Left hindlimb (tissue), 1 donor: ENCODE results near the gene MAMLD1.

Experiments
- DNase-seq: peaks from one replicate; pipeline ENCODE4 v3.0.0-alpha.2; 2018

MAMLD1 gene

DNA sequence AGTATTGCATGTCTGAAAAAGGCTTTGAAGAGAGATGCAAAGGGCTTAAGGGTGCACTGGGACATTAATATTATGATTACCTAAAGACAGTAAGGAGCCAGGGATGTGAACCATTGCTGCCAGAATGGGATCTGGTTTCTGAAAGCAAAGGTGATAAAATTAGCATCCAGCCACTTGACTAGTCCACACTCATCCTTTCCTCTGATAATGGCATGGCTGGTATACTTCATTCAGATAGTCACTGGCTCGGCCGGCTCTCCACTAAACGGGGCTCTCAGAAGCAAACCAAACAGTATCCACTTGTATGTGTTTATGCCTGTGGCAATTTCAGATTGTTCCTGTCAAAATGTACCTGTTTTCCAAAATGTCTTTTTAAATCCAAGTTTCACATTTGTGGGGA lies 46.4 kb downstream of the MAMLD1 start:
- DNase-seq = no peak

DNA sequence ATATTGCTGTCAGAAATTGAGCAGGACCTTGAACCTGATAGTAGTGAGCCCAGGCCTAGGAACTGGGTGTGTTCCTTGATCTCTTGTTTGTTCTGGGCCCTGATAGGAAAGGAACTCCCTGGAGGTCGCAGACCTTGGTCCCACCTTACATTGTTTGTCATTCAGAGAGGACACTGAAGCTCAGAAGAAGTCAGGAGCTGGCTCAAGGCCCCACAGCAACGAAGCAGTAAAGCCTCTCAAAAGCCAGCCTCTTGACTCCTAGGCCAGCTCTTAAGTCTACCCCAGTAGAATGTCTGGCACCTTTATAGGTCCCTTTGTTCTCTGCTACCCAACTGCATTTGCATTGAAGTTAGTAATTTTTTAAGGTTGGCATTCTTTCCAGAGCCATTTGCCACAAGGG lies 46.8 kb downstream of the MAMLD1 start:
- no peak for DNase-seq

DNA sequence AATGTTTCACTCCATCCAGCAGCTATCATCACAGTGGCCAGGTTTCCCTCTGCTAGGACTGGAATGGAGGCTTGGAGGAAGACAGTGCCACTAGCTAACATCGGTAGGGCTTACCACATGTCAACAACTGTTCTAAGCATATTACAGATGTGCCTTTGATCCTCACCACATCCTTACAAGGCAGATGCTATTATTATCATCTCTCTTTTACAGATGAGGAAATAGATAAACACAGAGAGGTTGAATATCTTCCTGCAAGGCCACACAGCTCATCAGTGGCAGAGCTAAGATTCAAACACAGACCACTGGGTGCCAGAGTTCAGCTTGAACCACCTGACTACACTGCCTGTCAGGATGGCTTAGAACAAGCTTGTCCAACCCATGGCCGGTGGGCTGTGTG lies 47.4 kb downstream of the MAMLD1 start:
- no peak for DNase-seq

DNA sequence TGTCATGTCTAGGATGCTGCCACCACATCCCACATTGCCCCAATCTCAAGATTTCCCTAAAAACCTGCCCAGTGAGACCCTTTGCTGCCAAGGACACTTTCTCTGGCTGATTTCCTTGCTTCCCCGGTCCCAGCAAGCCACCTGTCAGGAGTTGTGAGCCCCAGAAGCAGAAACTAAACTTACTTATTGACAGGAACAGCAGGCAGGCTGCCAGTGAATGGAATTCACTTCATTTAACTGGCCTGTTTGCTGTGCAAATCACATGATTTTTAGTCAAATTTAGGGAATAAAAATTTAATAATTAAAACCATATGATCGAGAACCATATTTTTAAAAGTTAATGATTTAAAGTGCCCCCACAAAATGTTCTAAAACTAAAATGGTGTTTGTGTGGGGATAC lies 48.5 kb downstream of the MAMLD1 start:
- no peak for DNase-seq

DNA sequence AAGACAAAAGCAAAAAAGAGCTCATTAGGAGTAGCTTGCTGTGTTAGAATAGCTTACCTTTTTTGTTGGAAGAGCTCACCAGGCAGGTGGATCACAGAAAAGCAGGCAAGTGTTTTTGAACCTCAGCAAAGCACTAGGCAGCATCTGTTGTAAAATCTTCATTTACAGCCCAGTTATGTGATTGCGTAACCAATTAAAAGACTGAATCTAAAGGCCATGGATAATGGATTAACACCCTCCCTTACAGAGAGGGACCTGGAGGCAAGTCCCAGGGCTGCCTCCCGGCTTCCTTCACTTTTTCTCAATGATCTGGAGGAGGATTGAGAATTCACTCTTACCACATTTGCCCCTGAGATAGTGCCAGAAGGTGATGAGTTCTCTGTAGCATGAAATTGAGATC lies 51.1 kb downstream of the MAMLD1 start:
- no peak for DNase-seq

DNA sequence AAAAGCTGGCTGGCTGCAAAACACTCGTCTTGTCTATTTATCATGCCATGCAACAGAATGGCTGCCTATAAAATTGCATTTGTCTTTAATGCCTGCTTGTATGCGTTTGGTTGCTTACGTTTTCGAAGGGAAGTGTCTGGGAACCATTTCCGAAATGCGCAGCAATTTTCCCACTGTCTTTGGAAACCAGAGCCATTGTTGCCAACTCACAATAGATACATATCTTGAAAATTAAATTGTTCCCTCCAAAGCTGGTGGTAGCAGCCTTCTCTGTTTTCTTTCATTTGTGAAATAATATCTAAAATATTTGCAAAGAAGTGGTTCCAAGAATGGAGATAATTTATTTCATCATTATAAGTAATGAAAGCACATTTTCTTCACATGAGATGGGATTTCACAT lies 53.4 kb downstream of the MAMLD1 start:
- DNase-seq = no peak

DNA sequence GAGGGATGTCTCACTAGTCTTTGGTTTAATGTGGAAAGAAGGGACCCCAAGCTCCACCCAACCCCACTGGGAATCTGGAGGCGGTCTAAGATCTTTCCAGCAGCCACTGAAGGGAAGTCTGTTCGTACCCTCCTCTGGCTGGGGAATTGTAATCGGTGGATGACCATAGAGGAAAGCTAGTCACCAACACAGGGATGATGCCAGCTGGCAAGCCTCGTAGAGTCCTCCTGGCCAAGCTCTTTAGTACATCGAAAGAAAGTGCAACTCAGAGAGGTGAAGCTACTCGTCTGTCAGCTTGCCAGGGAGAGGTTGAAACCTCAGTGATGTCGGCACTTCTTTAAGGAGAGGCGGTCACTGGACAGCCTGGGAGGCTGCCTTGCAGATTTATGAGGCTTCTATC lies 58.7 kb downstream of the MAMLD1 start:
- no peak for DNase-seq

DNA sequence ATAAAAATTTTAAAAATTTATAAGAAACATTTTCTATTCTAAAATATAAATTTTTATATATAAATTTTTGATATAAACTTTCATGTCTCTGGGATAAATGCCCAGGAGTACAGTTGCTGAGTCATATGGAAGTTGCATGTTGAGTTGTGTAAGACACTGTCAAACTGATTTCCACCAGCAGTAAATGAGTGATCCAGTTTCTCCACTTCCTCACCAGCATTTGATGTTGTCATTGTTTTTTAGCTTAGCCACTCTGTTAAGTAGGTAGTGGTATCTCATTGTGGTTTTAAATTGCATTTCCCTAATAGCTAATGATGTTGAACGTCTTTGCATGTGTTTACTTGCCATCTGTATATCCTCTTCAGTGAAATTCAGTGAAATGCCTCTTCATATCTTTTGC lies 66.5 kb downstream of the MAMLD1 start:
- DNase-seq = no peak

DNA sequence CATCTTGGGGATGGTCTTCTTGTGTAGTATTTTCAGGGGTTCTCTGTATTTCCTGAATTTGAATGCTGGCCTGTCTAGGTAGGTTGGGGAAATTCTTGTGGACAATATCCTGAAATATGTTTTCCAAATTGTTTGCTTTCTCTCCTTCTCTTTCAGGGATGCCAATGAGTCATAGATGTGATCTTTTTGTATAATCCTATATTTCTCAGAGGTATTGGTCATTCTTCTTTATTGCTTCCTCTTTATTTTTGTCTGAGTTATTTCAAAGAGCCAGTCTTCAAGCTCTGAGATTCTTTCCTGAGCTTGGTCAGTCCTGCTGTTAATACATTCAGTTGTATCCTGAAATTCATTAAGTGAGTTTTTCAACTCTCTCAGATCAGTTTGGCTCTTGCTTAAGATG lies 73.1 kb downstream of the MAMLD1 start:
- no peak for DNase-seq

DNA sequence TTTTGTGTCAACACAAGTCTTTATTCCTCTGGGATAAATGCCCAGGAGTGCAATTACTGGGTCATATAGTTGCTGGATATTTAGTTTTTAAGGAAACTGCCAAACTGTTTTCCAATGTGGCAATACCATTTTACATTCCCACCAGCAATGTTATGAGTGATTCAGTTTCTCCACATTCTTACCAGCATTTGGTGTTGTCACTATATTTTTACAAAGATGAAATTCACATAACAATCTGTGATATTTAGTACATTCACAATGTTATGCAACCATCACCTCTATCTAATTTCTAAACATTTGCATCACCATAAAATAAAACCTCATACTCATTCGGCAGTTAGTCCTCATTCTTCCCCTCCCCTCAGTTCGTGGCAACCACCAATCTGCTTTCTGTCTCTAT lies 75.0 kb downstream of the MAMLD1 start:
- DNase-seq = no peak

DNA sequence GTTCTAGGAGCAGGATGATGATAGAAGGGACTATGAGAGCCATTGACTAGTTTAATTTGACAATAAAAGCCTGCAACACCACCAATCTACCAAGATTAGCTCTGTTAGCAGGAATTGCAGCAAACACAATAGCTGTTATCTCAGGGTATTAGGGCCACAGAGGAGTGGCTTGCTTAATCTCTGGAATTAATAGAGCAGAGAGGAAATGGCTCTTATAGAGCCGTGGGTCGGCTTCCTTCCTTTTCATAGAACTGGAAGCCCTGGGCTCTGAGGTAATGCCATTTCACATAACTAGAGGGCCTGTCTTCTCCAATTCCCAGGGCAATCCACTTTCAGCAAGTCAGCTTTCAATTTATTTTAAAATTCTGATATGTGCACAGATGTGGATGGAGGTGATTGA lies 83.0 kb downstream of the MAMLD1 start:
- DNase-seq = no peak

DNA sequence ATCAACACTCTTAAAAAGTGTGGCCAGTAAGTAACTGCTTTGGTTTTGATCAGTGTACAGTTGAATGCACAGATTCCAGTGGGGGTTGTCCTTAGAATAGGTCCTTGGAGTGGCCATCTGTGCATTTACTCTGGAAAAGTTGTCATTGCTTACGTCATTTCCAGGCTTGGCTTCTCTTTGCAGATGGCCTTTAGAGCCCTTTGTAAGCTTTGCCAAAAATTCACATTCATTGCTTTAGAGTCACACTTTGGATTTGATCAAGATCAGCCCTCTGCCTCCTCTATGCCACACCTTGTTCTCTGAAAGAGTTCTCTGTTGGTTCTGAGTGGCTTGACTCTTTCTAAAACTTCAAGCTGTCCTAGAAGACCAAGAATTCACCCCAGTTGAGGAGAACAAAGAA lies 83.9 kb downstream of the MAMLD1 start:
- no peak for DNase-seq

DNA sequence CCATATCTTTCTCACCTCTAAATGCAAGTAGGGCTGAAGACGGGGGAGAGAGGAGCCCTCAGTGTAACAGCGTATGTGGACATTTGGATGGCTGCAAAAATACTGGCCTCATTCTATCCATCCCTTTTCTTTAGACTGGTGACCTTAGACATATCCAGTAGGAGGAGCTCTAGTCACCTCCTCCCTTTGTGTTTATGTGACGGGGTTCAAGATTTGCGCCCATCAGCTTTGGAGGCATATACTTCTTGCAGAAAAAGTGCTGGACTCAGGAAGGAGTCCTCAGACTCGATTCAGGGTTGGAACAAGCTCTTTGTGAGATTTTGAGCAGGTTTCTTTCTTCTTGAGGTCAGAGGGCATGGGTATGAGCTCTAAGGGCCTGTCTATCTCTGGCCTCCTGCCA lies 86.2 kb downstream of the MAMLD1 start:
- no peak for DNase-seq

DNA sequence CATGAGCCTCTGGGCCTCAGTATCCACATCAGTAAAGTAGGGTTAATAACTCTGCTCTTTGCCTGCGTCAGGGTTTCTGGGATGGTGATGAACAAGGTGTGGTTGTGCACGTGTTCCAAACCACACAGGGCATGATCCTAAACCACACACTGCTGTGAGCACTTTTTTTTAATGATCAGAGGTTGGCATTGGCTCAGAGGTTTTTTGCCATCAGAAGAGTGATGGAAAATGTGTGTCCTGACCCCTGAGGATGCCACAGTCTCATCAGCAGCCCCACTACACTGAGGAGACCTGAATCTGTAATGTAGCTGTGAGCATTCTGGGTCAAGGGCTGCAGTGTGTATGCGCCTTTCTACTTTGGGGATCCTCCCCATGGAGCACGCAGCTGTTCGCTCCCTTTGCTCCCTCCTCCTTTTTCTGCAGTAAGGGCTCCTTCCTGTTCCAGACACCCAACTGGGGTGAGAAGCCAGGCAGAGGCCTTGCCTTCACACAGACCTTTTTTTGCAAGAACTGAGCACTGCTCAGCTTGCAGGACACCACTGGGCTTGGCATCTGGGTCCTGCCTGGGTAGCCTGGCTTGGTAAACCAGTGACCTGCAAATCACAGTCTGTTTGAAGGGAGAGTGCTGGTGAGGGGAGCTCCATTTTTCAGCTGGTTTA lies 87.5 kb downstream of the MAMLD1 start:
- no peak for DNase-seq

DNA sequence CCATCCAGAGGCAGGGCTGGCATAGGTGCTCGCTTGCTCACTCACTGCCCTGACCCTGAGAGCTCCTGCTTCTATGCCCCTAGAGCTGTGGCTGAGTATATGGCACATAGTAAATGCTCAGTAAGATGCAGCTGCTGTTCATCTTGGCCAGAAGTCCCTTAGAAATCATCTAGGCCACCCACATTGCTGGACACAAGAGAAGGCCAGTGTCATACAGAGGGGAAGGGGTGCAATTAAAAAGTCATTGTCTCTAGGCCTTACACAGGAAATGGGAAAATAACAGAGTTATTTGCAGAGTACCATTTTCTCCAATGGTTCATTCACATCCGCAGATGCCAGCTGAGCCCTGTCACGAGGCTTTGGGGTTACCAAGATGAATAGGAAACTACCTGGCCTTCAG lies 88.8 kb downstream of the MAMLD1 start:
- DNase-seq = no peak

DNA sequence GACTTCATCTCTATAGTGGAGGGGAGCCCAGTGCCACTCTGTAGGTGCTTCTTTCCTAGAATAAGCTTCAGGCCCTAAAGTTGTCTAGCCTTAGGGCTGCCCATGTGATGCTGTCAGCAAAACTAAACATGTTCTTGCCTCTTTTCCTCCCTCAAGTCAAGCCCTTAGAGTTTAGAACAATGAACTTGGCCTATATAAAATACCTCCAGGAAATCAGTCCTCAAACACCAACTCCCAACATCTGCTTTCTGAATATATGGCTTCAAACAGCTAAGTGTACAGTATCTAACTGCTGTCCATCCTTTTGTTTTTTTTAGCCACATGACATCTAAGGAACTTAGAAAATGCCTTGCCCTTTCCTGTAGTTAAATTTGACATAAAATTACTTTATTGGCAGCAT lies 91.0 kb downstream of the MAMLD1 start:
- DNase-seq = no peak

DNA sequence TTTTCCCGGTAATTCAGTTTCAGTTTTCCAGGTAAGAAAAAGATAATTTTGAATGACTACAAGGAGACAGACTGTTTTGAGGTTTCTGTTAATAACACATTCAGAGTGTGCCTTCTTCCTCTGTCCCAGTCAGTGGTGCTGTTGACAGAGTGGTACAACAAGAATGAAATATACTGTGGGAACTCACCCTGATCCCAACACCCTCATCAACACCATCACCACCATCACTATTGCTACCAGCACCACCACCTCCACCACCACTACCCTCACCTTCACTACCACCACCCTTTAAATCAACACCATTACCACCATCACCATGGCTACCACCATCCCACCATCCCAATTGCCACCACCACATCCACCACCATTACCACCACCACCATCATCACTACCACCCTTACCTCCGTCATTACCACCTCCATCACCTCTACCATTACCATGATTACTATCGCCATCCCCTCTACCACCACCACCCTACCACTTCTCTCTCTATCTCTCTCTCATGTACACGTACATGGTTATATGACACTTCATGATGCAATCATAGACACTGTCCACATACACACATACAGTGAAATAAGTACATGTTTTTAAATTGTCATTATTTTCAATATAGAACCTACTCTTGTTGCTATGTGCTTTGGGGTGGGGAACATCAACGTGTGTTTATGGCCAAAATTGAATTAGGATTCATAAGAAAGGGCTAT lies 91.5 kb downstream of the MAMLD1 start:
- DNase-seq = no peak

DNA sequence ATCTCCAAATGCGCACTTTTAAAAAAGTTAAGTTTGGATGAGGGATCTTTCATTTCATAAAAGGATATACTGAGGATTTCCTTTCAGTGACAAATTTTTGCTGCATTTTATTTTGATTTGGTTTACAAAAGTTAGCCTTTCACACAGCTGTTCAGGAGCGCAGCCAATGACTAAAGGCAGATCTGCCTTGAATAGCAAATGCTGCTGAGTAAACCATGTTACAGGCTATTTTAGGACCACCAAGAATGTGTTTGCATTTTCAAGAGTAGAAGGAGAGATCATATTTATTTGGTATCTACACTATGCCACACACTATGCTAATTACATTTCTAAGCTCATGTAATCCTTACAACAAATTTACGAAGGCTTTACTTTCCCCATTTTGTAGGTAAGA lies 92.1 kb downstream of the MAMLD1 start:
- no peak for DNase-seq

DNA sequence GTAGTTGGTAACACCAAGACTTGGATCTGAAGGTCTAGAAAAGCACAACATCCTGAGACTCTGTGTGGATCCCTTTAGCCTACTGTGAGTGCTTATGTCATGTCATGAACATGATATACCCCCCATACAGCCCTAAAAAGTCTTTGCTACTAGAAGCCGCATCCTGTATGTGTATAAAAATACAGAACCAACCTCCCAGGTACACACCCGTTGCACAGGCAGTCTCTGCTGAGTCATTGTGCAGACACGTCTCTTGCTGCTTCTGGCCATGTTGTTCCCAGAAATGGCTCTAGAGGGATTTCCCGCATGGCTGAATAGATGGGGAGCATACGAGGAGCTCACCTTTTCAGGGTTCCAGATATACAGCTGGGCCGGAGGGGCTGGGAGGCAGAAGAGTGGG lies 93.3 kb downstream of the MAMLD1 start:
- no peak for DNase-seq

DNA sequence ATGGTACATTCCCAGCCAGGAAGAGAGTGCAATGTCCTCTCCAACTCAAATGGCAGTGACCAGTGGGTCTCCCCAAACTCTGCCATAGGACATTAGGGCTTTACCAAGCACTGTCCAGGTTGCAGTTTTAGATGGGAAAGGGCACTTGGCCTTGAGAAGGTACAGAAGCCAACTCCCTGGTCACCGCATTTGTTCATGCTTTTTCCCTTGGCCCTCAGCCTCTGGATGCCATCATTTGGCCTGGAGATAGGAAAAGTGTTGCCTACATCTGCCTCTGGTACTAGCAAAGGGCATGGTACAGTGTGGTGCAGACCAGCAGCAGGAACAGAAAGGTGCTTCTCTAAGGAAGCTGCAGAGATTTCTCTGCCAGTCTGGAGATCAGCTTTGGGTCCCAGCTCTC lies 93.8 kb downstream of the MAMLD1 start:
- DNase-seq = no peak

DNA sequence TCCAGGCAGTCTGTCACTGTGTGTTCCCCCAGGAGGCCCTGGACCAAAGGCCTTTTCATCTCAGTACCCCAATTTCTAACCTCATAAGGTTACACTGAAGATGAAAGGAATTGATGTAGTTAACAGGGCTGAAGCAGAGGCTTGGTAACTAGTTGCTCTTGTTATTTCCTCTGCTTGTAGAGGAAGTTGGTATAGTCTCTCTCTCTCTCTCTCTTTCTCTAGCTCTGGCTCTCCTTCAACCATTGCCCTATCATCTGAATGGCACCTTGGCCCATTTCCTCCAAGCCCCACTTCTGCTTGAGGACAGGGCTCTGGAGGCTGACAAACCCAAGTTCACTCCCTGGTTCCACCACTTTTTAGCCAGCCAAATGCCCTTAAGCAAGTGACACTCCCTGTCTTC lies 96.1 kb downstream of the MAMLD1 start:
- DNase-seq = no peak

DNA sequence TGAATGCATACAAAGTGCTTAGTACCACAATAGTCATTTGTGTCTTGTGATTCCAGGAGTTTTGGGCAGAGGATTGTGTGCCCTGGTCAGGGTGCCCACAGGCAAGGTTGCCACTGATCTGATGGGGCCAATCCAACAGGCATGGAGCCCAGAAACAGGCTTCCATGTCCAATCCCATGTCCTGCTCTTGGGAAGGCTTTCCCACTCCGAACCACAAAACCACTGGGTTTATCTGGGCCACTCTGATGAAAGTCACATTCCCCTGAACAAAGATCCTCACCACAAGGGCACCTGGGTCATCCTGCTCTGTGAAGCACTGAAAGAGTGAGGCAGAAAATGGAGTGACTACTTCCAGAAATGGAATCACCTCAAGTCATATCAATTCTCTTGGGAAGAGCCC lies 96.9 kb downstream of the MAMLD1 start:
- no peak for DNase-seq

DNA sequence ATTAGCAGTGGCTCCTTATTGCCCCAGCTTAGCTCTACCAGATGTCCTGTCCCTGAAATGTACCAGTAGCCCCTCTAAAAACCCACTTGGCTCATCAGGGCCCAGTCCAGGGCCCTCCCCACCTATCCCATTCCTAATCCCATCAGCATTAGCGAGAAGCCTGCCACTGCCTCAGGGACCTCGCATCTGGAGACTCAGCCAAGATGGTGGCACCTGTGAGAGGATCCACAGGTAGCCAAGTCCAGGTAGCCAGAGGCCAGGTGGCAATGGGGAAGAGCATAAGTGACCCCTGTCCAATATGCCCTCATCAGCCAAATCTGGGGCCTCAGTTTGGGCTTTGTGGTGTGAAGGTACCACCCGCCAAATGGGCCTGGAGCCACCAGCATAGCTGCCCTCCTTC lies 97.7 kb downstream of the MAMLD1 start:
- DNase-seq = no peak

DNA sequence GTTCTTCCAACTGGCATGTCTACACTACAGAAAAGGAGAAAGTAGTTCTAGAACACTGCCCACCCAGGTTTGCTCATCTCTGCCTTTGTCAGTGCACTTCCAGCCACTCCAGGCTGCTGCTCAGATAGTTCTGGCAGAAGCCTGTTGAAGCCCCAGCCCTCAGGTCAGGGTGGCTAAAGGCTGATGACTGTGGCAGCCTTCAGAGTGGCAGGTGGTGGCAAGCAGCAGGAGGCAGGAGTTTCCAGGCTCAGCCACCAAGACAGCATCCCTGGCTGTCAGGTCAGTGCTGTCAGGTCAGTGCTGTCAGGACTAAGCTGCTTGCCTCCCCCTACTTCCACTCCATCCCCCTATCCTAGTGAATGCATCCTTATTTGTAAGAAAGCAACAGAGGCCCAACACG lies 100.4 kb downstream of the MAMLD1 start:
- no peak for DNase-seq

DNA sequence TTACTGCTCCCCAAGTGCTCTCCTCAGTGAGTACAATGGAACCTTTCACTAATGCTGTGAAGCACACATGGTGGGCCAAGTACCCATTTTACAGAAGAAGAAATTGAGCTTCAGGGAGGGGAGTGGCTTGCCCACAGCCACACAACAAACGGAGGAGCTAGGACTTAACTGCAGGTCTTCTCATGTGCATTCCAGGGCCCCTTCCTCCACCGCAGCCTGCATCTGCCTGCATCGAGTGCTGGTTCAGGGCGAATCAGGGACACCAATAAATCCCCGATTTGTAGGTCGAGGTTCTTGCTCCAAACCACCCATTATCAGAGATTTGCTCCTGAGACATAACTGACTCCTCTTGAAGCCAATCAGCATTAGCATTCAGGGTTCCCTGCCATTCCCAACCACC lies 100.9 kb downstream of the MAMLD1 start:
- DNase-seq = no peak
